SK-N-SH (cell line): ENCODE measurements around the gene GHR. TPM values are rescaled to one million over a fixed set of nuclear protein-coding genes. Genes with fewer than 3 reads are reported as not detected.

Experiments
- CTCF ChIA-PET: fragments of 300-600, 350-600 bp; formaldehyde crosslinking; extraction: SDS; loops from one replicate; lab custom pipeline; 2021; lab: Yijun Ruan, JAX
- POLR2A ChIA-PET: fragments of 350-600 bp; sonication (Branson Sonifier 250); formaldehyde crosslinking; extraction: SDS; loops from one replicate; lab custom pipeline; 2020; ENCODE audit warnings: antibody characterized with exemption, inconsistent platforms; lab: Yijun Ruan, JAX
- DNase-seq: peaks from one replicate; pipeline ENCODE4 v3.0.0; 2012
- H2AFZ ChIP-seq: fragments of 200-600 bp; sonication (generic); 2 replicates; pipeline ENCODE4 v1.8.1; 2016; ENCODE audit warnings: antibody characterized with exemption, mild to moderate bottlenecking, low read depth
- H3F3A ChIP-seq: fragments of 200-600 bp; sonication (generic); replicated peaks from 2 replicates; pipeline ENCODE3; 2016; ENCODE audit warnings: antibody characterized with exemption, mild to moderate bottlenecking; ENCODE audit not compliant: insufficient read depth
- H3K27ac ChIP-seq, 2 experiments: fragments of 200-500 bp in 1 of 2; fragments of 200-600 bp in 1 of 2; sonication (Bioruptor generic) in 1 of 2; sonication (generic), shearing (Covaris generic) in 1 of 2; 2 replicates each; pipeline versions ENCODE4 v1.5.1 to v1.6.1; 2014 to 2016; ENCODE audit warnings: low read depth in 2 of 2, inconsistent platforms in 1 of 2, low read length in 1 of 2, mild to moderate bottlenecking in 1 of 2, mixed read lengths in 1 of 2
- H3K27me3 ChIP-seq: fragments of 200-600 bp; sonication (generic), shearing (Covaris generic); 2 replicates; pipeline ENCODE4 v1.6.1; 2016; ENCODE audit warnings: mixed run types; ENCODE audit not compliant: insufficient read depth
- H3K36me3 ChIP-seq, 2 experiments: fragments of 200-500 bp in 1 of 2; fragments of 200-600 bp in 1 of 2; sonication (Bioruptor generic) in 1 of 2; sonication (generic) in 1 of 2; replicated peaks in 1 of 2; 2 replicates each; pipeline versions ENCODE3 to v1.5.1; 2014 to 2016; ENCODE audit warnings: low read length in 1 of 2, mild to moderate bottlenecking in 1 of 2; ENCODE audit not compliant: insufficient read depth in 2 of 2, control insufficient read depth in 1 of 2
- H3K4me1 ChIP-seq, 2 experiments: fragments of 200-500 bp in 1 of 2; fragments of 200-600 bp in 1 of 2; sonication (Bioruptor generic) in 1 of 2; sonication (generic), shearing (Covaris generic) in 1 of 2; 2 replicates each; pipeline versions ENCODE4 v1.5.1 to v1.6.1; 2014 to 2016; ENCODE audit warnings: low read depth in 1 of 2, low read length in 1 of 2, mixed run types in 1 of 2; ENCODE audit not compliant: insufficient read depth in 2 of 2, control insufficient read depth in 1 of 2
- H3K4me2 ChIP-seq: fragments of 200-600 bp; sonication (generic), shearing (Covaris generic); 2 replicates; pipeline ENCODE4 v1.6.1; 2017; ENCODE audit warnings: mixed run types
- H3K4me3 ChIP-seq, 2 experiments: fragments of 200-500 bp in 1 of 2; fragments of 200-600 bp in 1 of 2; sonication (Bioruptor generic) in 1 of 2; sonication (generic), shearing (Covaris generic) in 1 of 2; 2 replicates each; pipeline versions ENCODE4 v1.5.1 to v1.8.1; 2014 to 2016; ENCODE audit warnings: low read depth in 2 of 2, inconsistent platforms in 1 of 2, low read length in 1 of 2, mild to moderate bottlenecking in 1 of 2, mixed read lengths in 1 of 2, moderate library complexity in 1 of 2
- H3K79me2 ChIP-seq: fragments of 200-600 bp; sonication (generic); 2 replicates; pipeline ENCODE4 v1.8.1; 2017; ENCODE audit warnings: mild to moderate bottlenecking; ENCODE audit not compliant: insufficient read depth
- H3K9ac ChIP-seq: fragments of 200-600 bp; sonication (generic); 2 replicates; pipeline ENCODE4 v1.6.1; 2017; ENCODE audit warnings: mixed run types
- H3K9me2 ChIP-seq: fragments of 200-600 bp; sonication (generic); 2 replicates; pipeline ENCODE4 v1.6.1; 2017; ENCODE audit warnings: mixed run types
- H3K9me3 ChIP-seq: fragments of 200-600 bp; sonication (generic); 2 replicates; pipeline ENCODE4 v1.6.1; 2017; ENCODE audit warnings: mixed run types, mild to moderate bottlenecking, moderate library complexity
- H4K20me1 ChIP-seq: fragments of 200-600 bp; sonication (generic); 2 replicates; pipeline ENCODE4 v1.6.1; 2017; ENCODE audit warnings: mild to moderate bottlenecking, mixed run types; ENCODE audit not compliant: insufficient read depth
- ELF1 ChIP-seq: IDR thresholded peaks from 2 replicates; pipeline ENCODE4 v1.4.0; 2012
- EZH2phosphoT487 ChIP-seq: fragments of 200-600 bp; sonication (generic); IDR thresholded peaks from 2 replicates; pipeline ENCODE4 v1.6.1; 2017; ENCODE audit warnings: low read depth, mixed run types, mild to moderate bottlenecking, antibody characterized with exemption, moderate library complexity, borderline replicate concordance
- GABPA ChIP-seq: IDR thresholded peaks from 2 replicates; pipeline ENCODE4 v1.4.0; 2012; ENCODE audit warnings: low read depth, mild to moderate bottlenecking
- GATA2 ChIP-seq: sonication (generic); formaldehyde crosslinking; IDR thresholded peaks from 2 replicates; pipeline ENCODE4 v1.5.0; 2020; ENCODE audit warnings: mild to moderate bottlenecking, missing genetic modification reagents
- JUND ChIP-seq: IDR thresholded peaks from 2 replicates; pipeline ENCODE4 v1.4.0; 2012
- MEF2A ChIP-seq: IDR thresholded peaks from 2 replicates; pipeline ENCODE4 v1.4.0; 2012; ENCODE audit warnings: low read depth, borderline replicate concordance
- MXI1 ChIP-seq: IDR thresholded peaks from 2 replicates; pipeline ENCODE4 v1.6.1; 2012; ENCODE audit warnings: mild to moderate bottlenecking, low read depth, low read length, improper control_type of control experiment
- PBX3 ChIP-seq: IDR thresholded peaks from 2 replicates; pipeline ENCODE4; 2012
- SIN3A ChIP-seq: IDR thresholded peaks from 2 replicates; pipeline ENCODE4 v1.6.1; 2012; ENCODE audit warnings: low read depth, mild to moderate bottlenecking, low read length, moderate library complexity, borderline replicate concordance
- SMC3 ChIP-seq: IDR thresholded peaks from 2 replicates; pipeline ENCODE4 v1.6.1; 2012; ENCODE audit warnings: low read depth, low read length, improper control_type of control experiment
- TAF1 ChIP-seq: IDR thresholded peaks from 2 replicates; pipeline ENCODE4 v1.6.1; 2012; ENCODE audit warnings: low read depth, mild to moderate bottlenecking, low read length, moderate library complexity, borderline replicate concordance
- TCF12 ChIP-seq: IDR thresholded peaks from 2 replicates; pipeline ENCODE4 v1.4.0; 2012
- USF1 ChIP-seq: IDR thresholded peaks from 2 replicates; pipeline ENCODE4 v1.4.0; 2012; ENCODE audit warnings: low read depth, borderline replicate concordance
- WGBS: methylation state at CpG from one replicate; pipeline ENCODE4 v1.1.6; 2017; ENCODE audit warnings: low lambda C conversion rate; 5-methylcytosine and 5-hydroxymethylcytosine counted together
- polyA plus RNA-seq, 3 experiments: library from polyadenylated mRNA; depleted of rRNA; stranded (reverse); fragments of >200 nt; gene quantifications; 2 replicates each; pipeline ENCODE4 v1.2.3, GENCODE V29; 2012

Gene GHR
- polyA plus RNA-seq, 1 of the 3 experiments (the other 2 are of a cell fraction): 0.03 TPM

GRCh38 chr5:42605490-42605889, 182.3 kb downstream of the GHR start:
- Histone ChIP-seq H3K27me3 (no peaks in the 10 kb centered on the region; the same call in 1 of the 2 replicates), H4K20me1 (no peaks in the 10 kb centered on the region), H3K9ac (no peak overlapping the region), H3K4me1 (no peaks in the 10 kb centered on the region), H2AFZ (no peak overlapping the region), H3K9me3 (no peaks in the 10 kb centered on the region), H3K27ac (no peak overlapping the region), H3F3A (no peaks in the 10 kb centered on the region), H3K9me2 (no peaks in the 10 kb centered on the region; the same call in 1 of the 2 replicates), H3K79me2 (no peaks in the 10 kb centered on the region)
- DNase-seq: no peak
- POLR2A ChIA-PET: no interaction called here
- CTCF ChIA-PET: interaction anchor here (0.6 to 1.2 kb wide), 3 partner anchors 10 to 182 kb away, joined by 3 to 5 read pairs (median 3); partner anchors contain the start of gene GHR
- TF ChIP-seq TAF1: no peak
- TF ChIP-seq ELF1: no peak
- TF ChIP-seq, all 33 proteins: peak for 0
- Histone ChIP-seq H3K4me3 (no peak overlapping the region), H3K4me2 (no peak overlapping the region), H3K36me3 (no peaks in the 10 kb centered on the region)
- 10% methylated on average over 2 of the region's 2 CpGs for WGBS

GRCh38 chr5:42606464-42606869, 183.2 kb downstream of the GHR start:
- Histone ChIP-seq H3F3A (no peaks in the 10 kb centered on the region), H3K9me3 (no peaks in the 10 kb centered on the region), H3K4me3 (no peak overlapping the region), H3K4me1 (no peaks in the 10 kb centered on the region), H3K27ac (no peak overlapping the region), H3K9ac (no peak overlapping the region), H4K20me1 (no peaks in the 10 kb centered on the region), H3K27me3 (no peaks in the 10 kb centered on the region; the same call in 1 of the 2 replicates), H2AFZ (no peak overlapping the region), H3K4me2 (no peak overlapping the region), H3K9me2 (no peaks in the 10 kb centered on the region; the same call in 1 of the 2 replicates), H3K36me3 (no peaks in the 10 kb centered on the region), H3K79me2 (no peaks in the 10 kb centered on the region)
- ChIA-PET POLR2A (no interaction called here), CTCF (interaction anchor here (1.2 kb wide), 1 partner anchor 23 kb away, joined by 5 read pairs; no protein-coding TSS in a partner anchor)
- no peak for TF ChIP-seq GATA2 (CRISPR knock-in tag)
- no peak for TF ChIP-seq TCF12
- TF ChIP-seq USF1: no peak
- no peak for TF ChIP-seq JUND
- no peak for TF ChIP-seq GABPA
- TF ChIP-seq MXI1: no peak
- TF ChIP-seq EZH2phosphoT487: no peak
- no peak for TF ChIP-seq SIN3A
- no peak for TF ChIP-seq SMC3
- TF ChIP-seq ELF1: no peak
- TF ChIP-seq PBX3: no peak
- no peak for TF ChIP-seq MEF2A
- 1% methylated on average over 4 of the region's 4 CpGs for WGBS
- no peak for DNase-seq
